ENCODE measurements around the gene GGA3.

Gene GGA3

DNA sequence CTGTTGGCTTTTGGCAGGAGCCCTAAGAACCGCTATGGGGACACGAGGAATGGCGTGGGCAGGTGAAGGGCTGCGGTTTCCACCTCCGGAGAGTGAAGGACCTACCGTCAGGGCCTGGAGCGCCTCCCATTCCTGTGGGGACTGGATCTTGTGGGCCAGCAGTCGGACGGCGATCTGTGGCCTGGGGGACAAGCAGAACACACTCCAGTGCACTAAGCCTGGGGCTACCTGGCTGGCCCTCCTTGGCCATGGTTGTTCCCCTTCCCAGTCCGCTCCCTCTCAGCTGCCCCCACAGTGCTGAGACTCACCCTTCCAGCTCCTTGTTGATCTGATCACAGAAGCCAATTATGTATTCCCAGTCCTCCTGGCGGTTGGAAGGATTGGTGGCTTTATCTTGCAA is 15.0 kb downstream of the GGA3 start:
- no peak for DNase-seq (ENCODE audit: low read depth in 2 of 2, low spot score in 1 of 2)

DNA sequence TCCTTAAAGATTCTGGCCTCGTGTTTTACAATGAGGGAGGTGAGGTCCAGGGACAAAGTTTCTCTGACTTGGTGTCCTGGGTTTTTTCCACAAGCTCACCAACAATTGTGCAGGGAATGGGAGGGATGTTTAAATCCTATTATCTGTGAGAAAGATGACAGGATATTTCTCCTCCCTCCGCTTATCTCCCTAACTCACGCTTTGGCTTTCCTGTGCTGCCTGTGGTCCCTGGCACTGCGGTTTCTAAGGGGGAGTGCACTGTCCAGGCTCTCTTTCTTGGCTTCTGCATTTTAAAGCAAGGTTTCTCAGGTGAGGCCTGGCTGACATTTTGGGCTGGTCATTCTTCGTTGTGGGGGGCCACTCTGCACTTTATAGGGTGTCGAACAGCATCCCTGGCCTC is 16.4 kb downstream of the GGA3 start:
- DNase-seq (ENCODE audit: low read depth in 2 of 2, low spot score in 1 of 2): no peak

DNA sequence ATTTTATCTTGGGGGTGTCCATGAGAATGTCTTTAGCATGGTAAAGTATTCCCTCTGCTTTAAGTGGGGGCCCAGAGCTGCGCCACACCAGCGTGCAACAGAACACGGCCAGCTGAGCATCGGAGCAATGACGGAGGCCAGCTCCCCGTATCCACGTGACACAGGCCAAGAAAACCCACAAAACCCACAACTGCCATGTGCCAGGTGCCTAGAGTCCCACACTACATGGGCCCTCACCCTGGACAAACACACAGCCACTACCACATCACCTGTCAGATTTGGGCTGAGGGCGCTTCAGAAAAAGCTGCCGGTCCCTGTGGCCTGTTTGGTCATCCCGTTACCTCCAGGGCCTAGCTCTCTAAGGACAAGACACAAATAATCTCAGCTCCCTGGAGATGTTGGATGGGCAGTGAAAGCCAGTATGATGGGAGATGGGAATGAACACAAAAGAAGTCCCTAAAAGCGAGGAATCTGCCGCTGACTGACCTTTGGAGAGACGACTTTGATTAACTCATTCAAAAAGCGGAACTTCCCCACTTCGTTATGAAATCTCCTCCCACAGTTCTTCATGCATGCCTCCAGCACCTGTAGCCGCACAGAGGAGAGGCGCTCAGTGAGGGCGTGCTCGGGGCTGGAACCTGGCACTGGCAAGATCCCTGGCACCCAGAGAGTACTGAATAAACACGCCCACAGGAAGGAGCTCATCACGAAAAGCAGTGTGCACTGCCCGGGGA is 17.1 kb downstream of the GGA3 start:
- DNase-seq (ENCODE audit: low read depth in 2 of 2, low spot score in 1 of 2): no peak

DNA sequence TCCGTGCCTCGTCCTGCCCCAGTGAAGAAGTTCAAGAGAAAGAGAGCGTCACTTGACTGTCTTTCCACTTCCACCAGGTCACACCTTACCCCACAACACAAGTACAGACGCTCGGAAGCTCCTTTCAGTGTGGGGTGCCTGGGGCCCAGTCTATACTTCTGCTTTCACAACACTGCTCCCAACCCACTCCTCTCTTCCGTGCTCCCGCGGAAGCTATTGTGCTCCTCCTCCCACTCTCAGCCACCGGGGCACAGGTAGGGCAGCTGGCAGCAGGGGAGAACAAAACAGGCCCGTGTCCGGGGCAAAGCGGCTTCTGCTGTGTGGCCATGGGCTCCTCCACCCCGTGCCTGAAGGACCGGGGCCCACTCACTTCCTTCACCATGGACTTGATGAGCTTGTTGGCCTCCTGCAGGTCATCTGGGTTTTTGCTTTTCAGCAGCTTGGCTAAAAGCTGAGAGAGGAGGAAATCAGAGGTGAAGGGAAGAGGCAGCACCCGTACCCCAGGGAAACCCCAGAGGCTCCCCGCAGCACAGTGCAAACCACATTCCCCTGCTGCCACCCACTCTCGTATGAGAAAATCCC is 18.9 kb downstream of the GGA3 start:
- no peak for DNase-seq (ENCODE audit: low read depth in 2 of 2, low spot score in 1 of 2)

- DNase-seq (ENCODE audit: low read depth in 2 of 2, low spot score in 1 of 2): no peak
These were observed 19.4 kb downstream of the GGA3 start for GRCh38 chr17:75241996-75242460.

GRCh38 chr17:75241502-75241901 is 19.9 kb downstream of the GGA3 start:
- DNase-seq (ENCODE audit: low read depth in 2 of 2, low spot score in 1 of 2): no peak

DNA sequence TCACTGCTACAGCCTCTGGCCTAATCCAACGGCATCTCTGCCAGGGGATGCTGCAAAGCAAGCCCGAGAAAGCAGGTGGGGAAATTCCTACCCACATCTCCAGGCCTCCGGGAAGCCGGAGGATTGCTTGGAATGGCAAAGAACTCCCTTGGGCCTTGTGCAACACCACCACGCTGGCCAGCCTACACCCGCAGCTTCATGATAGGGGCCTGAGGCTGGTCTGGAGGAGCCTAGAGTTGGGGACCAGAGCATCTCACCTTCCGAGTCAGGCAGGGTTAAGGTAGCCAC is 20.3 kb downstream of the GGA3 start:
- no peak for DNase-seq (ENCODE audit: low read depth in 2 of 2, low spot score in 1 of 2)

GRCh38 chr17:75240394-75241142 is 20.8 kb downstream of the GGA3 start:
- no peak for DNase-seq (ENCODE audit: low read depth in 2 of 2, low spot score in 1 of 2)

DNA sequence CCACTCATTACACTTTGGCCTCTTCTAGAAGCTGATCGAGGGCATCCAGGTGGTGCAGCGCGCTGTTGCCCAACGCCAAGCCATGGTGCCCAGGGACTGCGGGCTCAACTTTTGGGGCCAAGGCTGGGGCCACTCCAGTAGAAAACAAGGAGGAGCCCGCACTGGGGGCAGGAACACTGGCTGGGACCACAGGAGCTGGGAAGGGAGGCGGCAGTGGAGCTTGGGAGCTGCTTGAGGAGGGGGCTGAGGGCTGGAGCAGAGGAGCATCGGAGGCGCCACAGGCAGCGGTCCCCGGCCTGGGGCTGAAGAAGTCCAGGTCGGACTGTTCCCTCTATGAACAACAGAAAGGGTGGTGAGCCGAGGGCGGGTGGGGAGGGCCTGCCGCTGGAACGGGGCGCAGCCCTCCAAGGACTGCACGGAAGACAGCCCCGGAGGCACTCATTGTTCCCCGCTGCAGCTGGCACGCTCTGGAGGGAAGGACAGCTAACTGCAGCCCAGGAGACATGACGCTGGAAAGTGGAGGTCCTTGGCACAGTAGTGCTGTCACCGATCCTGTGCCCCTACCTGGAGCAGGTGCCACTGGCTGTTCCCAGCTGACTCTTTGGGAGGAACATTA is 21.5 kb downstream of the GGA3 start:
- no peak for DNase-seq (ENCODE audit: low read depth in 2 of 2, low spot score in 1 of 2)

DNA sequence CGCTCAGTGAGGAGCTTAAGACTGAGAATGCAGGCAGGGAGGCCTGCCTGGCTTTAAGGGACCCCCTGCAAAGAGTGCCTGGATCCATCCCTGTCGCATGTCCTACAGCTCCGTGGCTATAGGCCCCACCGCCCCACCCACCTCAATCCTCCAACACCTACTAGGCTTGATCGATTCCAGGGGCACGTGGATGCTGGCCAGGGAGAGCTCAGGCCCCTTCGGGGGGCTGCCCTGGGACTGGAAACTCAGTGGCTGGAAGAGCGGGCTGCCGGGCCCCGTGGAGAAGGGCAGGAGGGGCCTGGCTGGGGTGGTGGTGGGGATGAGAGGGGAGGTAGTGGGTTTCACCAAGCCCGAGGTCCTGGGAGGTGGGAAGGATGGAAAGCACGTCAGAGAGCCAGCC is 22.2 kb downstream of the GGA3 start:
- no peak for DNase-seq (ENCODE audit: low read depth in 2 of 2, low spot score in 1 of 2)

DNA sequence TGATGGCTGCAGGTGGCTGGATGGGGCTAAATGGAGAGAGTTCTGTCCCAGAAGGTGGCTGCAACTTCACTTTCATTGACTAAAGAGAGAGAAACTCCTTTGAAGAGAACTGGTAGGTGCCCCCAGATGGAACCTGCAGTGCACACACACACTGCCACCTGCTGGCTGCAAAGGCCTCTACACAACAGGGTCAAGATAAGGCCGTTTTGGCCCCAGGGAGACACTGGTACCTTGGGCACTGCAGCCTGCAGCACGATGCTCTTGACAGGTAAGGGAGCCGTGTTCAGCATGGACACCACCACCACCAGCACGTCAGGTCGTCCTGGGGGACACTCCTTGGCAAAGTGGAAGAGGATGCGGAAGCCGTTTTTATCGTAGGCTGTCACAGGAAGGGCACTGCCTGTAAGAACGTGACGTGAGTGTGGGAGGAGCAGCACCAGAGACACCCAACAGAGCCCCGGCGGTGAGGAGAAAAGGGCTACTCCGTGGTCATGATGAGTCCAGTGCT is 22.7 kb downstream of the GGA3 start:
- no peak for DNase-seq (ENCODE audit: low read depth in 2 of 2, low spot score in 1 of 2)

DNA sequence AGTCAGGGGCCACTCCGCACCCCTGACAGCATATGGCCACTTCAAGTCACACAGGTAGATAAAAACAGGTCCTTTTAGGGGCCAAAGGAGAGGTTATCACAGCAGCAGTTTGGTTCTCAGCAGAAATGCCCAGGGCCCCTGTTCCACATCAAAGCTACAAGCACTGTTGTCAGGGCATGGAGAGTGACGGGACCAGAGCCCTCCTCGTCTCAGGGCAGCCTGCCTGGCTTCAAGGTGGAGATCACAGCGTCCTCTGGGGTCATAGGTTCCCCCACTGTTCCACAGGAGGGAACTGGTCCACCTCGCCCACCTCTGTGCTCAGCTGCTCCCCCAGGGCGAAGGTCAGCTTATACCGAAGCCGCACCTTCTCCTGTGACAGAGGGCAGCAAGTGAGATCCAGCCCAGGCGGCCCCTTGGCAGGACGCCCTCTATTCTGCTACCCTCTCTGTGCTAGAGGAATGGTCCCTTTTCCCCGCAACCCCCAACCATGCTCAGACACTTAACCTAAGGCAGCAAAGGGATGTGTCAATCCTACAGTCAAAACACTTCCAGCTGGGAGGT is 23.3 kb downstream of the GGA3 start:
- no peak for DNase-seq (ENCODE audit: low read depth in 2 of 2, low spot score in 1 of 2)

GRCh38 chr17:75237100-75238014 is 24.0 kb downstream of the GGA3 start:
- DNase-seq (ENCODE audit: low read depth in 2 of 2, low spot score in 1 of 2): no peak

DNA sequence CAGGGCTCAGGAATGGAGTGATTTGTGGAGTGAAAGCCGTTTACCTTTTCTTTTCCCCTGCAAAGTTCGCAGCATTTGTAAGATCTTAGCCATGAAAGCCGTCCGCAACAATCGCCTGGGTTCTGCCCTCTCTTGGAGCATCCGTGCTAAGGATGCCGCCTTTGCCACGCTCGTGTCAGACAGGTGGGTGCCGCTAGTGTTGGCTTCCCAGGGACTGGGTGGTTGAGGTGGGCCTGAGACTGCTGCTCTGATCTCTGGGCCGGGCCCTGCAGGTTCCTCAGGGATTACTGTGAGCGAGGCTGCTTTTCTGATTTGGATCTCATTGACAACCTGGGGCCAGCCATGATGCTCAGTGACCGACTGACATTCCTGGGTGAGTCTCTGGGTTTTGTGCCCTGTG is 28.6 kb downstream of the GGA3 start:
- DNase-seq (ENCODE audit: low read depth in 2 of 2, low spot score in 1 of 2): no peak

- DNase-seq (ENCODE audit: low read depth in 2 of 2, low spot score in 1 of 2): no peak
These were observed 29.5 kb downstream of the GGA3 start for GRCh38 chr17:75231741-75232464.

- DNase-seq (ENCODE audit: low read depth in 2 of 2, low spot score in 1 of 2): no peak
These were observed 30.3 kb downstream of the GGA3 start for GRCh38 chr17:75231071-75231470.

- DNase-seq (ENCODE audit: low read depth in 2 of 2, low spot score in 1 of 2): no peak
These were observed 32.6 kb downstream of the GGA3 start for GRCh38 chr17:75228847-75229246.

GRCh38 chr17:75228305-75228704 is 33.1 kb downstream of the GGA3 start:
- no peak for DNase-seq (ENCODE audit: low read depth in 2 of 2, low spot score in 1 of 2)

DNA sequence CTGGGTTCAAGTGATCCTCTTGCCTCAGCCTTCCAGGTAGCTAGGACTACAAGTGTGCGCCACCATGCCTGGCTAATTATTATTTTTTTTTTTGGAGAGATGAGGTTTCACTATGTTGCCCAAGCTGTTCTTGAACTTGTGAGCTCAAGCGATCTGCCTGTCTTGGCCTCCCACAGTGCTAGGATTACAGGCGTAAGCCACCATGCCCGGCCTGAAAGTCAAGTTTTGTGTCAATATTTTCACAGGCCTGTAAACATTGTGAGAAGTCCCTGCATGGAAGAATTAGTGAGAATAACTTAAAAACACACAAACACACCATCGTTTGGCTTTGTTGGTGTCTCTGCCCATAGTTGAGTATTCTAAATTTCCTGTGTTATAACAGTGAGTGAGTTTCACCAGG is 33.7 kb downstream of the GGA3 start:
- DNase-seq (ENCODE audit: low read depth in 2 of 2, low spot score in 1 of 2): no peak

DNA sequence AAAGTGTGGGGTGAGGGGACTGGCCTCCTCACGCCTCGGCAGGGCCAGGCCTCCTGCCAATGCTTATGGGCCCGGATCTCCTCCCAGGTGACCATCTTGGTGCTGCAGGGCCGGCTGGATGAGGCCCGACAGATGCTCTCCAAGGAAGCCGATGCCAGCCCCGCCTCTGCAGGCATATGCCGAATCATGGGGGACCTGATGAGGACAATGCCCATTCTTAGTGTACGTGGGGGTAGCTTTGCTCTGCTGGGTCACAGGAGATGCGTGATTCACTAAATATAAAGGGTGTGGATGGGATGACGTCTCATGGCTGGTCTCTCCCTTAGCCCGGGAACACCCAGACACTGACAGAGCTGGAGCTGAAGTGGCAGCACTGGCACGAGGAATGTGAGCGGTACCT is 36.4 kb downstream of the GGA3 start:
- no peak for DNase-seq (ENCODE audit: low read depth in 2 of 2, low spot score in 1 of 2)
